ENCODE results near the gene APOBEC3B.

APOBEC3B gene

DNA sequence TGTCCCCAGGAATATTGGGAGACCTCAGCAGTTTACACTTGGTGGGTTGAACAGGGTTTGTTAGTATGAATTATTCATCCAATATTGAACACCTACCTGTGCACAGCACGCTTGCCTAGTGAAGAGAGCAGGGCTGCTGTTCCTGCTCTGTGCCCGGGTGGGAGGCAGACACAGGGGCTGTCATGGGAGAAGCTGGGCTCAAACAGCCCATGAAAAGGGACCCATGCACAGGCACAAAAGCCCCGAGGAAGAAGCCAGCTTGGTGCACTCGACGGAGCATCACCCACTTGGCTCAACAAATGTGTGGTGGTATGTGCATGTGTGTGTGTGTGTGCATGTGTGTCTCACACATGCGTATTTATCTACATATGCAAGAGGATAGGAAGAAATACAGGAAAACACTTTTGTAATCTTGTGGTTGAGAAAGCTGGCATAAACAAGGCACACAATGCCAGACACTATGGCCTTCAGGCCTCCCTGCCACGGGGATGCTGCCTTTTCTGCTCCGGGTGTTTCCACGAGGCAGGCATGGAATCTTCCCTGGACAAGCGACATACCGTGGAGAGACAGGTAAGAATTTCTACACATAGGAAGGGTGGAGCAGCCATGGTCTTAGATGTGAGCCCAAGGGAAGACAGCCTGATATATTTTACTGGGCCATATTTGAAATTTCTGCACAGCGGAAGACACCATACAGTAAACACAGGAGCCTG is 29.7 kb upstream of the APOBEC3B start:
- FAIRE-seq (no peak), DNase-seq (ENCODE audit: insufficient read length, low spot score) (no peak)
- TF ChIP-seq, protein P1, sequence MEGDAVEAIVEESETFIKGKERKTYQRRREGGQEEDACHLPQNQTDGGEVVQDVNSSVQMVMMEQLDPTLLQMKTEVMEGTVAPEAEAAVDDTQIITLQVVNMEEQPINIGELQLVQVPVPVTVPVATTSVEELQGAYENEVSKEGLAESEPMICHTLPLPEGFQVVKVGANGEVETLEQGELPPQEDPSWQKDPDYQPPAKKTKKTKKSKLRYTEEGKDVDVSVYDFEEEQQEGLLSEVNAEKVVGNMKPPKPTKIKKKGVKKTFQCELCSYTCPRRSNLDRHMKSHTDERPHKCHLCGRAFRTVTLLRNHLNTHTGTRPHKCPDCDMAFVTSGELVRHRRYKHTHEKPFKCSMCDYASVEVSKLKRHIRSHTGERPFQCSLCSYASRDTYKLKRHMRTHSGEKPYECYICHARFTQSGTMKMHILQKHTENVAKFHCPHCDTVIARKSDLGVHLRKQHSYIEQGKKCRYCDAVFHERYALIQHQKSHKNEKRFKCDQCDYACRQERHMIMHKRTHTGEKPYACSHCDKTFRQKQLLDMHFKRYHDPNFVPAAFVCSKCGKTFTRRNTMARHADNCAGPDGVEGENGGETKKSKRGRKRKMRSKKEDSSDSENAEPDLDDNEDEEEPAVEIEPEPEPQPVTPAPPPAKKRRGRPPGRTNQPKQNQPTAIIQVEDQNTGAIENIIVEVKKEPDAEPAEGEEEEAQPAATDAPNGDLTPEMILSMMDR (IDR thresholded peaks at IDR 0.05; ENCODE audit: insufficient read depth, missing control alignments): no peak

DNA sequence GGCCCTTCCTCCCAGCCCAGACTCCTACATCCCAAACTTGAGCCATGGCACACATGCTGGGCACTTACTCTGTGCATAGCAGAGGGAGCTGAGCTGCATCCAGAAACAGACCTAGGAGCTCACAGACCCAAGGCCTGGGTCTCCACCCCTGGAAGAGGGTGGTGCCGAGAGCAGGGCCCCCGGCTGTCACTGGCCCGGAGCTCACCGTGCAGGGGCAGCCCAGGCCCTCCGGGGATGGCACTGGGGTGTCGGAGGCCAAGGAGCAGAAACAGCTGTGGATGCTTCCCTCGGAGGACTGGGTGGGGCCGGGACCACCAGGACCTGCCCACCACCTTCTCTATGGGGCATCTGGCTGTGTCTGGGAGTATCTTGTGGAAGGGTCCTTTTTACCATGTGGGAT is 29.1 kb upstream of the APOBEC3B start:
- no peak for DNase-seq (ENCODE audit: insufficient read length, low spot score)
- TF ChIP-seq, protein P1 (IDR thresholded peaks at IDR 0.05; ENCODE audit: insufficient read depth, missing control alignments): no peak
- FAIRE-seq: no peak

DNA sequence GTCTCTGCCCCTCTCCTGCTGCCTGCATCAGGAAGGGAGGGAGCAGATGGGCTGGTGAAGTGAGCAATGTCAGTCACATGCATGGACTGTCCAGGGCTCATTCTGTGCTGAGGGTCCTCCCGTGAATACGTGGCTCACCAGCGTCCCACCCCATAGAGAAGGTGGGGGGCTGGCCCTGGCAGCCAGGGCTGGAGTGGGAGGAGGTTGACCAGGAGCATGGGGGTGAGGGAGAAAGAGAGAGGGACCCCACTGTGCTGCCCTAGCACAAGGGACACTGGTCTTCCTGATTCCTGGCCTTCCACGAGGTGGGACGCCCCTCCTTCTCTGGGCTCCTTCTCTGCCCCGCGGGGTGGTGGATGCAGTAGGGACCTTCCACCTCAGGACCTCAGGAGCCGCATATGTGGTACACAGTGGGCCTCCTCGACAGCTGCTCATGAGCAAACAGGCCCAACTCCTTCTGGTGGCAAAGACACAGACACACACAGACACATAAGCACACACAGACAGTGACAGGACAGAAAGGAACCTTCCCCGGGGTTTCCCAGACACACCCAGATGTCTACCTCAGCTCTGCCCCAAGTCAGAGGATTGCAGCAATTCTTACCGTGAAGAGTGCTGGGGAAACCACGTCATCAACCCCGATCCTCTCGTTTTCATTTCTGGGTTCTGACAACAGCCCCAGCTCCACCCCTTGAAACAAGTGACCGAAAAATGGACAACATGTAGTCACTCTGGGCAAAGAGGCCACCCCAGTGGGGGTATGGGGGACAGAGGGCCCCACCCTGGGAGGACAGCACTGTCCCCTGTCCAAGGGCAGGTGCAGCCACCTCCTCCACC is 28.4 kb upstream of the APOBEC3B start:
- no peak for DNase-seq (ENCODE audit: insufficient read length, low spot score)
- TF ChIP-seq, protein P1 (IDR thresholded peaks at IDR 0.05; ENCODE audit: insufficient read depth, missing control alignments): no peak
- FAIRE-seq: no peak

DNA sequence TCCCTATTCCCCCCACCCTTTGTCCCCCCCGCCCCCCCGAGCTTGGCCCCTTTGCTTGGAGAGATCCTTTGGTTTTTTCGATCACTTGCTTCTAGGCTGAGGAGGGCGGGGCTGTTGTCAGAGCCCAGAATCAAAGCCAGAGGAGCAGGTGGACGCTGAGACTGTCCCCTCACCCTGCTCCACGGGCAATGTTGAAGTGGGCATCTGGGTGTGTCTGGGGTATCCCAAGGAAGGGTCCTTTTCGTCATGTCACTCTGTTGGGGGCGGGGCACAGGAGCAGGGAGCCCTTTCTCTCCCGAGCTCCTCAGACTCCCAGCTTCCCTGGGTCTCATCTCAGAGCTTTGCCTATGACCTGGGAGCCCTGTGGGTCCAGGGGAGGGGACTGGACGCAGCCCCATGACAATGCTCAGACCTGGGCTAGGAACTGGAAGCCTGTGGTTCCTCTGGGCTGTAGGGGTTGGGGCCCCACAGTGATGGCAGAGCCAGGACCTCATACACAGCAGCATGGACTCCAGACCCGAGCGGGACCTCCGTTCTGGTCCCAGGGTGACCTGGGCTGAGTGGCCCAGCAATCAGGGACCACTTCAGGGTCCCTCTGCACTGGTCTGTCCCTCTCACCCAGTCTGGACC is 27.6 kb upstream of the APOBEC3B start:
- FAIRE-seq (no peak), DNase-seq (ENCODE audit: insufficient read length, low spot score) (no peak)
- TF ChIP-seq, protein P1 (IDR thresholded peaks at IDR 0.05; ENCODE audit: insufficient read depth, missing control alignments): no peak

DNA sequence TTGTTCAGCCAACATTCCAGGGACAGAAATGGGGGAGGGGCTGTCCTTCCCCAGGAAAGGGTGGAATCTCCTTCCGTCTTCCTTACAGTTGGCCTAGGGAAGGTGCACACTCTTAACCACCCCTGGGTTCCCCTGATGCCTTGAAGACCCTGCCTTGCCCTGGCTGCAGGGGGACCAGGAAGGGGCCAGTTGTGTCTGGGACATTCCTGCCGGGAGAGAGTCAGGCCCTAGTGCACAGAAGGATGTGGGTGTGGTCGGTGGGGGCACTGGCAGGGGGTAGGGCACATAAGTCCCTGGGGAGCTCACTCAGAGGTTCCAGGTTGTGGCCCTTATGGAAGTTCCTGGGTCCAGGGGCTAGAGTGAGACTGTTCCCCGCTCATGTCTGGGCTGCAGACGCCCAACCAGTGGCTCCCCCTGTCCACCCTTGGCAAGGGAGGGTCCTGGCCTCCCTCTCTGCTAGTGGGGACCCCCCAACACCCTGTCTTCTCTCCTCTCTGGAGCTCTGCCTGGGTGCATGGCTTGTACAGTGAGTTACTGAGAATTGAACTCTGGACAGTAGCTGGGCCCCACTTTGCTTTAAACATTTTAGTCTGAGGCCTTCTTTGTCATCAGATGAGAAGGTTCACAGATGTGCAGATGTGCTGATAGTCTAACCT is 26.8 kb upstream of the APOBEC3B start:
- FAIRE-seq (no peak), DNase-seq (ENCODE audit: insufficient read length, low spot score) (no peak)
- TF ChIP-seq, protein P1 (IDR thresholded peaks at IDR 0.05; ENCODE audit: insufficient read depth, missing control alignments): no peak

DNA sequence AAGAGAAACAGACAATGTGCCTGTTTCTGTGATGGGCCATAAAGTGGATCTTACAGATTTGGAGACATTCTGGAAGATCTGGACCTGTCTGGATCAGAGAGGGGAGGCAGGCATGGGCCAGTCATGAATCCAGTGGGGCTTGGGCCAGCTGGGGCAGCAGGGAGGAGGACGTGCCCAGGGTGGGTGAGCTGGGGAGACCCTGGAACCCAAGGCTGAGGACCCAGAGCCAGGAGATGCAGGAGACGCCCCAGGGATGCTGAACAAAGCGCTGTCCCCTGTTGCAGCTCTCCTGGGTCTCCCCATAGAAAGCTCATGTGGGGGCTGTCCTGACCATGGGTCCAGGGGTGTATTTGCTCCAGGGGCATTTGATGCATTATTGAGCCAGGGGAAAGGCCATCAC is 26.2 kb upstream of the APOBEC3B start:
- FAIRE-seq (no peak), DNase-seq (ENCODE audit: insufficient read length, low spot score) (no peak)
- TF ChIP-seq, protein P1 (IDR thresholded peaks at IDR 0.05; ENCODE audit: insufficient read depth, missing control alignments): no peak

Measured in D721Med (cell line).